ENCODE data around the gene CFAP299.
A peak's percentile ranks its signal among the peaks of the same experiment; 100 is the strongest.

Gene CFAP299

GRCh38 chr4:80361329-80361900 lies 25.9 kb downstream of the CFAP299 start:
- Mint-ChIP-seq H3K27ac (no peak overlapping the region), H3K9me3 (no peaks in the 10 kb centered on the region), H3K4me1 (peaks cover 5% of the 10 kb centered on the region), H3K36me3 (no peaks in the 10 kb centered on the region), H3K4me3 (no peak overlapping the region)
- DNase-seq (ENCODE audit: low spot score in 2 of 2) (no peak), ATAC-seq (no peak)

DNA sequence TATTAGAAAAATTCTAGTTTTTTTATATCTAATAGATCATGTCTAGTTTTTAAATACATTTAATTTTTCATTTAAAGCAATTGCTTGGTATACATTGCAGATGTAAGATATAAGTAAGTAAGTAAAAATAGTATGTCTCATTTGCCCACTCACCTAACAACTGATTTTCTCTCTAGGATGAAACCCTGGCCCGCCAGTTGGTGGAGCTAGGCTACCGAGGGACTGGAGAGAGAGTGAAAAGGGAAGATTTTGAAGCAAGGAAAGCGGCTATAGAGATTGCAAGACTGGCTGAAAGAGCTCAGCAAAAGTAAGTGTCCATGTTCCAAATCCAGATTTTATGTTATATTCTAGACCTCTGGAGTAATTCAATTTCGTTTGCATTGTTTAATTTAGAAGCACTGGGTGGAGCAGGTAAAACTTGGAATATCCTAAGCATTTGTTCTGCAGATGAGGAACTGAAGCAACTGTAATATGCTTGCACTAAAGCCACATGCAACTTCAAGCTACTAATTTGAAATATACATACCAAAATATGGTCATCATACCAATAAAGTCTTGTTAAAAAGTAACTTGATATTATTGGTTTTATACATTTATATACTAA lies 27.1 kb downstream of the CFAP299 start:
- Mint-ChIP-seq H3K36me3 (no peaks in the 10 kb centered on the region), H3K9me3 (no peaks in the 10 kb centered on the region), H3K4me1 (peaks cover 5% of the 10 kb centered on the region), H3K4me3 (no peak overlapping the region), H3K27ac (no peak overlapping the region)
- DNase-seq (ENCODE audit: low spot score in 2 of 2) (no peak), ATAC-seq (no peak)

DNA sequence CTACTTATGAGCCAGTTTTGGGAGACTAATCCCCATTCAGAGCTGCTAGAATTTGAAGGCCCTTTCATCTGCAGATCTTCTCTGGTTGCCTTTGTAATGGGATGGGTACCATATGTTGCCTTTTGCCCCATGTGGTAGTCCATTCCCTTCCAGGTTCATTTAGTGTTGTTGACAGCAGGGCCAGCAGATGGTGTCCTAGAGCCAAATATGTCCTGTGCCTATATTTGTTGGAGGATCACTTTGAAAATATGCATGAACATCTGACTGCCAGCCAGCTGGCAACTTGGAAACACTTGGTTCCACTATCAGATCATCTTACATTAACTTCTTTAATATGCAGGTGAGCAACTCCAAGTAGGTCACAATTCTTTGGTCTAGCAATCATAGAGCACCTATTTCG lies 30.4 kb downstream of the CFAP299 start:
- Mint-ChIP-seq H3K4me3 (no peak overlapping the region), H3K36me3 (no peaks in the 10 kb centered on the region), H3K4me1 (peaks cover 14% of the 10 kb centered on the region), H3K9me3 (peaks cover 3% of the 10 kb centered on the region), H3K27ac (no peak overlapping the region)
- DNase-seq (ENCODE audit: low spot score in 2 of 2) (peak in 1 of 2 donors; percentile 66), ATAC-seq (peak; percentile 65)

- H3K4me3 Mint-ChIP-seq = no peak overlapping the region
- no peak for ATAC-seq
- no peak for DNase-seq (ENCODE audit: low spot score in 2 of 2)
- H3K27ac Mint-ChIP-seq = no peak overlapping the region
- H3K36me3 Mint-ChIP-seq = no peaks in the 10 kb centered on the region
- peaks cover 15% of the 10 kb centered on the region for H3K4me1 Mint-ChIP-seq
- H3K9me3 Mint-ChIP-seq = peaks cover 12% of the 10 kb centered on the region
Observed at GRCh38 chr4:80367737-80368136, 32.2 kb downstream of the CFAP299 start.

DNA sequence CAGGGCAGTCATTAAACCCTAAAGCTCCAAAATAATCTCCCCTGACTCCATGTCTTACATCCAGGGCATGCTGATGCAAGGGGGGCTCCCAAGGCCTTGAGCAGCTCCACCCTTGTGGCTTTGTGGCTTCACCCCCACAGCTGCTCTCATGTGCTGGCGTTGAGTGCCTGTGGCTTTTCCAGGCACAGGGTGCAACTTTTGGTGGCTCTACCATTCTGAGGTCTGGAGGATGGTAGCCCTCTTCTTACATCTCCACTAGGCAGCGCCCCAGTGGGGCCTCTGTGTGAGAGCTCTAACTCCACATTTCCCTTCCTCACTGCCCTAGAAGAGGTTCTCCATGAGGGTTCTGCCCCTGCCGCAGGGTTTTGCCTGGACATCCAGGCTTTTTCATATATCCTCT lies 35.1 kb downstream of the CFAP299 start:
- no peaks in the 10 kb centered on the region for H3K36me3 Mint-ChIP-seq
- no peak for DNase-seq (ENCODE audit: low spot score in 2 of 2)
- H3K4me1 Mint-ChIP-seq = peaks cover 15% of the 10 kb centered on the region
- no peak overlapping the region for H3K27ac Mint-ChIP-seq
- no peak for ATAC-seq
- peaks cover 12% of the 10 kb centered on the region for H3K9me3 Mint-ChIP-seq
- H3K4me3 Mint-ChIP-seq = no peak overlapping the region

DNA sequence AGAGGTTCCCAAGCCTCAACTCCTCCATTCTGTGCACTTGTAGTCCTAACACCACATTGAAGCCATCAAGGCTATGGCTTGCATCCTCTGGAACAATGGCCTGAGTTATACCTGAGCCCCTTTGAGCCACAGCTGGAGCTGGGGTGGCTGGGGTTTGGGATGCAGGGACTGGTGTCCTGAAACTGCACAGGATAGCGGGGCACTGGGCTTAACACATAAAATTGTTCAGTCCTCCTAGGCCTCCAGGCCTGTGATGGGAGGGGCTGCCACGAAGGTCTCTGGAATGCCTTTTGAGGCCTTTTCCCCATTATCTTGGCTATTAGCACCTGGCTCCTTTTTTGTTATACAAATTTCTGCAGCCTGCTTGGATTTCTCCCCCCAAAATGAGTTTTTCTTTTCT lies 35.5 kb downstream of the CFAP299 start:
- H3K27ac Mint-ChIP-seq = no peak overlapping the region
- ATAC-seq = no peak
- no peak overlapping the region for H3K4me3 Mint-ChIP-seq

GRCh38 chr4:80374180-80374579 lies 38.6 kb downstream of the CFAP299 start:
- peaks cover 10% of the 10 kb centered on the region for H3K4me1 Mint-ChIP-seq
- H3K4me3 Mint-ChIP-seq = no peak overlapping the region

More for the DNA sequence above, 35.5 kb downstream of the CFAP299 start:
- peaks cover 13% of the 10 kb centered on the region for H3K4me1 Mint-ChIP-seq
- H3K9me3 Mint-ChIP-seq = peaks cover 12% of the 10 kb centered on the region
- H3K36me3 Mint-ChIP-seq = no peaks in the 10 kb centered on the region
- DNase-seq (ENCODE audit: low spot score in 2 of 2) = no peak

GRCh38 chr4:80382090-80382832 lies 46.7 kb downstream of the CFAP299 start:
- no peaks in the 10 kb centered on the region for H3K36me3 Mint-ChIP-seq
- H3K27ac Mint-ChIP-seq = no peak overlapping the region
- no peak overlapping the region for H3K4me3 Mint-ChIP-seq
- no peak for ATAC-seq
- no peaks in the 10 kb centered on the region for H3K4me1 Mint-ChIP-seq
- no peak for DNase-seq (ENCODE audit: low spot score in 2 of 2)
- H3K9me3 Mint-ChIP-seq = no peaks in the 10 kb centered on the region

More at GRCh38 chr4:80374180-80374579, 38.6 kb downstream of the CFAP299 start:
- Mint-ChIP-seq H3K27ac (no peak overlapping the region), H3K36me3 (no peaks in the 10 kb centered on the region), H3K9me3 (peaks cover 12% of the 10 kb centered on the region)
- ATAC-seq = no peak
- DNase-seq (ENCODE audit: low spot score in 2 of 2) = no peak

DNA sequence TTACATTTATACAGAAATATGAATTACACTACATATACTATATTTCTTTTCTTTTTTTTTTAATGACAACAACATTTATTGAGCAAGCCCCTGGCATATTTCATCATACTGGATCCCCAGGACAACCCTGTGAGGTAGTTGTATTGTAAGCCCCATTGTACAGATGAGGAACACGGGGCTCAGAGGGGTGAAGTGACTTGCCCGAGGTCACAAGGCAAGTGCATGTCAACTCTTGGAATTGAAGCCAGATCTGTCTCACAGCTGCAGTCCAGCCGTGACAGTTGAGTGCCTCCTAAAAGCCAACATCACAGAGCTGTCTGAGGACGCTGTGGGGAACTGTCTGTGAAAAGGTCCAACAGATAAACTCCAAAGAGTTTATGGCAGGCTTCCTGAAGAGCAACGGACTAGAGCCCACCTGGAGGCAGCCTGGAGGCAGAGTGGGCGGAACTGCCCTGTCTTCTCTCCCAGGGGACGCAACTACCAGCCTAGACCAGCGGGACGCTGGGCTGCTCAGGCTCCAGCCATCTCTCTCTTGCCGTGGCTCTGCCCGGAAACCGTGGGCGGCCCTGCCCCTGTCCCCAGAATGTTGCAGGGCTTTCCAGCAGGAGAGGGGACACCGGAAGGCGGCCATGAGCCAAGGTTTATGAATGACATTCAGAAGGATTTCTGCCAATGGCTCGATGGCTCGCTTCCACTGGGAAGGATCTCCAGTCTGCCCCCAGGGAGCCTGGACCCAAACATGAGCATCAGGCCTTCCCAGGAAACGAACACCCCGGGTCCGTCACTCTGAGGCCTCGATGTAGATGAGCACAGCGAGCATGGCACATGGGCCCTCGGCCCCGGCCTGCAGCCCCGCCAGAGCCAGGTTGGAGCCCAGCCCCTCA lies 50.1 kb downstream of the CFAP299 start:
- H3K27ac Mint-ChIP-seq = no peak overlapping the region
- no peak for ATAC-seq
- DNase-seq (ENCODE audit: low spot score in 2 of 2) = no peak
- no peaks in the 10 kb centered on the region for H3K9me3 Mint-ChIP-seq
- no peak overlapping the region for H3K4me3 Mint-ChIP-seq
- no peaks in the 10 kb centered on the region for H3K4me1 Mint-ChIP-seq
- no peaks in the 10 kb centered on the region for H3K36me3 Mint-ChIP-seq

- ATAC-seq (no peak), DNase-seq (ENCODE audit: low spot score in 2 of 2) (no peak)
- Mint-ChIP-seq H3K4me1 (no peaks in the 10 kb centered on the region), H3K4me3 (no peak overlapping the region), H3K36me3 (no peaks in the 10 kb centered on the region), H3K27ac (no peak overlapping the region), H3K9me3 (no peaks in the 10 kb centered on the region)
Observed at GRCh38 chr4:80386281-80386886, 50.9 kb downstream of the CFAP299 start.

GRCh38 chr4:80387390-80388283 lies 52.1 kb downstream of the CFAP299 start:
- Mint-ChIP-seq H3K4me3 (no peak overlapping the region), H3K4me1 (no peaks in the 10 kb centered on the region), H3K27ac (no peak overlapping the region), H3K9me3 (no peaks in the 10 kb centered on the region), H3K36me3 (no peaks in the 10 kb centered on the region)
- no peak for DNase-seq (ENCODE audit: low spot score in 2 of 2)
- ATAC-seq = no peak

DNA sequence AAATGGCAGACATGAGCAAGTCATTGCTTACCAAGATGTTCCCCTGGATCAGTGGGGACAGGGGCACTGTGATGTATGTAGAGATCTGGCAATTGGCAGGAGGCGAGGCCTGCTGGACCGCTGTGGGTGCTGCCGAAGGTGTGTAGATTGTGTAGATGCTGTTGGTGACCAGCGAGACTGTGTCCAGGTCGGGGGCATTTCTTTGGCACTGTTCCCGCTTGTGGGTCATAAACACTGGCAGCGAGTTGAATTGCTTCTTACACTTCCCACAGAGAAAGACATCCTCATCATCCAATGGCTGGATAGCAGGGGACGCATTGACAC lies 52.7 kb downstream of the CFAP299 start:
- Mint-ChIP-seq H3K4me3 (no peak overlapping the region), H3K36me3 (no peaks in the 10 kb centered on the region), H3K9me3 (no peaks in the 10 kb centered on the region), H3K4me1 (no peaks in the 10 kb centered on the region), H3K27ac (no peak overlapping the region)
- ATAC-seq (no peak), DNase-seq (ENCODE audit: low spot score in 2 of 2) (no peak)

DNA sequence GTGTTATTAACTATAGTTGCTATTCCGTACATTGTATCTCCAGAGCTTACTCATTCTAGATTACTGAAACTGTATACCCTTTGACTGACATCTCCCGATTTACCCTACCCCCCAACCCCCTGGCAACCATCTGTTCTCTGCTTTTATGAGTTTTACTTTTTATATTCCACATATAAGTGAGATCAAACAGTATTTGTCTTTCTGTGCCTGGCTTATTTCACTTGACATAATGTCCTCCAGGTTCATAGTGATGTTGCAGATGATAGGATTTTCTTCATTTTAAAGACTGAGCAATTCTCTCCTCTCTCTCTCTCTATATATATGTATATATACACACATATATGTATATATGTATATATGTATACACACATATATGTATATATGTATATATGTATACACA lies 54.6 kb downstream of the CFAP299 start:
- H3K9me3 Mint-ChIP-seq = no peaks in the 10 kb centered on the region
- no peak overlapping the region for H3K4me3 Mint-ChIP-seq
- no peak for ATAC-seq
- H3K27ac Mint-ChIP-seq = no peak overlapping the region
- no peaks in the 10 kb centered on the region for H3K36me3 Mint-ChIP-seq
- no peak for DNase-seq (ENCODE audit: low spot score in 2 of 2)
- H3K4me1 Mint-ChIP-seq = no peaks in the 10 kb centered on the region

GRCh38 chr4:80393246-80393969 lies 57.9 kb downstream of the CFAP299 start:
- H3K9me3 Mint-ChIP-seq = no peaks in the 10 kb centered on the region
- H3K4me1 Mint-ChIP-seq = no peaks in the 10 kb centered on the region
- H3K4me3 Mint-ChIP-seq = no peak overlapping the region
- no peak for DNase-seq (ENCODE audit: low spot score in 2 of 2)
- ATAC-seq = peak; percentile 100
- H3K27ac Mint-ChIP-seq = no peak overlapping the region
- H3K36me3 Mint-ChIP-seq = no peaks in the 10 kb centered on the region
